Sigmoid colon (tissue), 4 donors: ENCODE measurements around the gene GTF2IRD1.

Experiments
- CTCF ChIP-seq, 4 experiments: fragments of 450-650 bp in 3 of 4; fragments of 200-600 bp in 1 of 4; IDR thresholded peaks; one replicate each; pipeline ENCODE4 v1.5.1; 2016 to 2019; ENCODE audit warnings: antibody characterized with exemption in 4 of 4, mild to moderate bottlenecking in 3 of 4, moderate library complexity in 2 of 4
- EP300 ChIP-seq, 4 donors: sonication (generic); formaldehyde crosslinking; IDR thresholded peaks; one replicate each; pipeline ENCODE4 v1.6.1; 2017; ENCODE audit warnings: antibody characterized with exemption in 4 of 4
- POLR2AphosphoS5 ChIP-seq, 4 donors: sonication (generic); formaldehyde crosslinking; IDR thresholded peaks; one replicate each; pipeline ENCODE4 v1.6.1; 2017; ENCODE audit warnings: antibody characterized with exemption in 4 of 4

GRCh38 chr7:74405191-74405898 is 48.4 kb upstream of the GTF2IRD1 start:
- TF ChIP-seq CTCF (IDR thresholded peaks at IDR 0.05) (peak in 2 of 4 experiments; percentile 9 to 28), EP300 (IDR thresholded peaks at IDR 0.05) (no peak), POLR2AphosphoS5 (IDR thresholded peaks at IDR 0.05) (no peak)
